Heart left ventricle (tissue), 16 donors: Measurements from ENCODE around the gene PTPRN2. TPM values are rescaled to one million over a fixed set of nuclear protein-coding genes. Genes with fewer than 3 reads are reported as not detected.

ENCODE experiments used
- ATAC-seq, 4 donors: fragments of 200-7000 bp; cut with Tn5 transposase; one replicate each; pipeline ENCODE4 v1.9.1; 2020 to 2022; ENCODE audit warnings: moderate library complexity in 4 of 4, mild to moderate bottlenecking in 3 of 4, moderate number of reproducible peaks in 1 of 4
- DNase-seq, 5 donors: peaks; one replicate each; pipeline ENCODE4 v3.0.0-alpha.2; 2020
- H3K27ac ChIP-seq, 12 donors: fragments of 200-600 bp; sonication (generic) in 4 of 12; one replicate each; pipeline versions ENCODE4 v1.5.0 to v1.8.0; 2016 to 2022; ENCODE audit warnings: mild to moderate bottlenecking in 2 of 12
- H3K27me3 ChIP-seq, 9 donors: fragments of 200-600 bp; sonication (generic) in 2 of 9; one replicate each; pipeline versions ENCODE4 v1.5.1 to v1.8.0; 2016 to 2022; ENCODE audit warnings: mild to moderate bottlenecking in 3 of 9
- H3K36me3 ChIP-seq, 9 donors: fragments of 200-600 bp; sonication (generic) in 2 of 9; one replicate each; pipeline versions ENCODE4 v1.5.0 to v1.8.0; 2018 to 2022; ENCODE audit warnings: mild to moderate bottlenecking in 2 of 9
- H3K4me1 ChIP-seq, 12 donors: fragments of 200-600 bp; sonication (generic) in 4 of 12; one replicate each; pipeline versions ENCODE4 v1.5.0 to v1.8.0; 2016 to 2022; ENCODE audit warnings: mild to moderate bottlenecking in 3 of 12
- H3K4me3 ChIP-seq, 12 donors: fragments of 200-600 bp; sonication (generic) in 4 of 12; one replicate each; pipeline versions ENCODE4 v1.5.0 to v1.8.0; 2017 to 2022; ENCODE audit warnings: mild to moderate bottlenecking in 9 of 12, moderate library complexity in 4 of 12
- H3K9me3 ChIP-seq, 12 donors: fragments of 200-600 bp; sonication (generic) in 4 of 12; one replicate each; pipeline versions ENCODE4 v1.5.0 to v1.8.0; 2016 to 2022; ENCODE audit warnings: mild to moderate bottlenecking in 1 of 12
- POLR2A ChIP-seq, 2 donors: fragments of 450-650 bp; IDR thresholded peaks; one replicate each; pipeline ENCODE4 v1.6.1; 2017; ENCODE audit warnings: antibody characterized with exemption in 2 of 2, mild to moderate bottlenecking in 2 of 2, moderate library complexity in 2 of 2
- WGBS, 4 donors: extraction: QIAGEN DNeasy Blood & Tissue Kit in 2 of 4; methylation state at CpG; one replicate each; pipeline versions ENCODE4 v1.1.5 to v1.1.7; 2013 to 2018; 5-methylcytosine and 5-hydroxymethylcytosine counted together
- intact Hi-C, 10 donors: fragments of 100-400 bp; cut with DNase I; formaldehyde crosslinking; loops; one replicate each; pipeline versions ENCODE4 v1.11.1 to v1.14.2; 2022
- polyA plus RNA-seq, 2 donors: library from polyadenylated mRNA; stranded (reverse); fragments of 200-250 nt; gene quantifications; one replicate each; pipeline ENCODE4 v1.2.3, GENCODE V29; 2013
- total RNA-seq, 9 donors: library from RNA; depleted of rRNA in 2 of 9; stranded (reverse); fragments of >200 nt in 2 of 9; fragmentation: NEBNext Ultra II Directional in 3 of 9; extraction: Animal tissue kit (Norgen Biotek cat#: 25700) in 3 of 9; gene quantifications; one replicate each; pipeline versions ENCODE4 v1.1.0 to v1.2.4, GENCODE V29; 2016 to 2023
- TF ChIP-seq, protein P1 (sequence below), 12 donors: fragments of 200-600 bp; sonication (generic) in 4 of 12; IDR thresholded peaks; one replicate each; pipeline versions ENCODE4 v1.5.0 to v1.8.0; 2018 to 2022; ENCODE audit warnings: antibody characterized with exemption in 12 of 12, mild to moderate bottlenecking in 5 of 12
- donor health status: ischemic (EF 13 %, LVEDD 7.1; RV severe dilation, severe dysfunction).
- donor health status: healthy with polysubstance abuse.
- donor health status: DM: no; HTN: yes; CAD: no.
- donor health status: DM: no; HTN: no; CAD: no.
- donor health status: ischemic (EF 25% LVEDD 6.9; RV normal size, moderate dysfunction).
- donor health status: ischemic (EF 25% LVEDD 5.7; RV mildly dilated, moderate dysfunction).
- donor health status: healthy.
- donor health status: DM: yes; HTN: yes; CAD: no.
- donor health status: ischemic (EF 35%, LVEDD 5.7; RV mildly dilated, moderate dysfunction).
- donor health status: nonischemic (EF 11% LVEDD 7.7; RV severe dilation, severe dysfunction).
- donor health status: DM: yes; HTN: yes; CAD: no.
- donor health status: PGD.
- donor health status: ischemic (EF 29% LVEDD 5.4; RV normal size, mild dysfunction).
- donor health status: nonischemic (EF 23%, LVEDD 6.1; RV moderate dilation, normal function).

The PTPRN2 gene
- total and polyA plus RNA-seq, 11 donors: 0.61 to 2.3 (median 1.3) TPM

DNA sequence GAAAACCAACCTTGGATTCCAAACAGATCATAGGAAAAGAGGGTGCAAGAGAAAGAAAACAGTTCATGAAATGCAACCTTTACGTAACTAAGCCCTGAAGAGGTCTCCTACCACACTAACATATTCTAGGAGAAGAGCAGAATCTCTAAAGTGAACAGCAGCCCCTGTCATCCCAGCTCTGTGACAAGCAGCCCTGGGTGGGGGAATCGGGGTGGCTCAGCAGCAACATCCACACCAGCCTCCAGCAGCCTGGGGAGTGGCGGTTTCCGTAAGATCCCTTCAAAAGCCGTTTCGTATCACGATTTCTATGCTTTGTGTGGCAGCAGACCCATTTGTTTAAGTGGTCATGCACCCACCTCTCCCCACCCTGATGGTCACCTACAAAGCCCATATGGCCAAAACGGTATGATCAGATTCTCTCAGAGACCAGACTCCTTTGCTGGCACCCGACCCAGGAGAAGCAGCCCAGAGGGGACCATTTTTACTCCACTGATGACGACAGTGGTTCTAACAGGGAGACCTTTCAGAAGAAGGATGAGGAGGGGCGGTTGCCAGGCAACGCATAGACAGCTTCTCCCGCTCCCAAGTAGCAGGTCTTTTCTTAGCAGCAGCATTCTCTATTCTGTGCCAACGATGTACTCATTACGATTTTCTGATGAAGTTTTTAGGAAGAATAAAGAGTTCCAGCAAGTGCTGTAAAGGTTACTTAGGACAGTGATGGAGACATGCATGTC is 950.2 kb downstream of the PTPRN2 start:
- WGBS, 4 donors: 81 to 86% (median 82%) methylated on average over 15 of the region's 15 CpGs
- DNase-seq (no peak), ATAC-seq (no peak)
- no peaks in the 10 kb centered on the region for H3K36me3 ChIP-seq
- H3K4me3 ChIP-seq: no peak overlapping the region
- TF ChIP-seq, protein P1, sequence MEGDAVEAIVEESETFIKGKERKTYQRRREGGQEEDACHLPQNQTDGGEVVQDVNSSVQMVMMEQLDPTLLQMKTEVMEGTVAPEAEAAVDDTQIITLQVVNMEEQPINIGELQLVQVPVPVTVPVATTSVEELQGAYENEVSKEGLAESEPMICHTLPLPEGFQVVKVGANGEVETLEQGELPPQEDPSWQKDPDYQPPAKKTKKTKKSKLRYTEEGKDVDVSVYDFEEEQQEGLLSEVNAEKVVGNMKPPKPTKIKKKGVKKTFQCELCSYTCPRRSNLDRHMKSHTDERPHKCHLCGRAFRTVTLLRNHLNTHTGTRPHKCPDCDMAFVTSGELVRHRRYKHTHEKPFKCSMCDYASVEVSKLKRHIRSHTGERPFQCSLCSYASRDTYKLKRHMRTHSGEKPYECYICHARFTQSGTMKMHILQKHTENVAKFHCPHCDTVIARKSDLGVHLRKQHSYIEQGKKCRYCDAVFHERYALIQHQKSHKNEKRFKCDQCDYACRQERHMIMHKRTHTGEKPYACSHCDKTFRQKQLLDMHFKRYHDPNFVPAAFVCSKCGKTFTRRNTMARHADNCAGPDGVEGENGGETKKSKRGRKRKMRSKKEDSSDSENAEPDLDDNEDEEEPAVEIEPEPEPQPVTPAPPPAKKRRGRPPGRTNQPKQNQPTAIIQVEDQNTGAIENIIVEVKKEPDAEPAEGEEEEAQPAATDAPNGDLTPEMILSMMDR (IDR thresholded peaks at IDR 0.05): no peak
- TF ChIP-seq POLR2A (IDR thresholded peaks at IDR 0.05): no peak
- intact Hi-C loops: no loop called here
- no peaks in the 10 kb centered on the region for H3K4me1 ChIP-seq
- H3K27ac ChIP-seq: no peak overlapping the region
- H3K27me3 ChIP-seq: peaks cover 0 to 6% (median 0%) of the 10 kb centered on the region in 9 donors
- peaks cover 0 to 22% (median 9%) of the 10 kb centered on the region in 12 donors for H3K9me3 ChIP-seq

GRCh38 chr7:157635669-157636068 is 952.0 kb downstream of the PTPRN2 start:
- TF ChIP-seq, protein P1 (IDR thresholded peaks at IDR 0.05): no peak
- TF ChIP-seq POLR2A (IDR thresholded peaks at IDR 0.05): no peak
- no peaks in the 10 kb centered on the region for H3K4me1 ChIP-seq
- ATAC-seq: no peak
- no peak overlapping the region for H3K4me3 ChIP-seq
- H3K36me3 ChIP-seq: no peaks in the 10 kb centered on the region
- peaks cover 0 to 13% (median 7%) of the 10 kb centered on the region in 12 donors for H3K9me3 ChIP-seq
- intact Hi-C loops: no loop called here
- peaks cover 0 to 6% (median 0%) of the 10 kb centered on the region in 9 donors for H3K27me3 ChIP-seq
- no peak overlapping the region for H3K27ac ChIP-seq
- WGBS, 4 donors: 71 to 89% (median 82%) methylated on average over 1 of the region's 1 CpG
- DNase-seq: no peak

DNA sequence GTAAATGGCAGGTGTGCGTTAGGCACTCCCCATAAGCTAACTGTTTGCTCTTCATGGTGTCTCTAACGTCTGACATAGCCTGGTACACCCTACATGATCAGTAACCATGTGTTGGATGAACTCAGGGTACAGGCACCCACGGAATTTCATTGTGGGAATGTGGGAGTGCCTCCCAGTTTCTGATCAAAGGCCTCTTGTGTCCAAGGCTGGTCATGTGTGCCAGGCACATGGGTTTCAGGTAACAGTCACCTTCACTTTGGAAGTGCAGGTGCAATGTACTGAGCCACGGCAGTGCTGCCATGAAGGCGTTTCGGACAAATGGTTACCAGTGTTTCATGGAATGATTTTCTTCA is 952.5 kb downstream of the PTPRN2 start:
- Histone ChIP-seq H3K9me3 (peaks cover 0 to 7% (median 3%) of the 10 kb centered on the region in 12 donors), H3K4me3 (no peak overlapping the region), H3K27me3 (peaks cover 0 to 6% (median 0%) of the 10 kb centered on the region in 9 donors), H3K4me1 (no peaks in the 10 kb centered on the region), H3K27ac (no peak overlapping the region), H3K36me3 (no peaks in the 10 kb centered on the region)
- no peak for DNase-seq
- WGBS, 4 donors: 77 to 86% (median 82%) methylated on average over 6 of the region's 6 CpGs
- intact Hi-C loops: no loop called here
- no peak for ATAC-seq
- TF ChIP-seq POLR2A (IDR thresholded peaks at IDR 0.05): no peak
- TF ChIP-seq, protein P1 (IDR thresholded peaks at IDR 0.05): no peak

- Histone ChIP-seq H3K4me3 (no peak overlapping the region), H3K4me1 (no peaks in the 10 kb centered on the region), H3K9me3 (peaks cover 0 to 2% (median 0%) of the 10 kb centered on the region in 12 donors), H3K27ac (no peak overlapping the region), H3K27me3 (peaks cover 0 to 6% (median 0%) of the 10 kb centered on the region in 9 donors), H3K36me3 (no peaks in the 10 kb centered on the region)
- intact Hi-C loops: no loop called here
- 90 to 94% (median 92%) methylated on average over 22 to 24 of the region's 24 CpGs for WGBS, 4 donors
- DNase-seq (no peak), ATAC-seq (no peak)
- TF ChIP-seq POLR2A (IDR thresholded peaks at IDR 0.05): no peak
- TF ChIP-seq, protein P1 (IDR thresholded peaks at IDR 0.05): no peak
Measured at GRCh38 chr7:157634401-157635147, 953.0 kb downstream of the PTPRN2 start.
